GM23338 (cell line): ENCODE measurements around the gene STIM1. TPM values are rescaled to one million over a fixed set of nuclear protein-coding genes. Genes with fewer than 3 reads are reported as not detected.

Source experiments
- ATAC-seq: fragments of 200-7000 bp; cut with Tn5 transposase; 3 replicates; pipeline ENCODE4 v1.9.1; 2020
- DNase-seq: peaks from one replicate; pipeline ENCODE4 v3.0.0-alpha.2; 2015; ENCODE audit warnings: low spot score
- H2AFZ ChIP-seq: fragments of 200-600 bp; sonication (generic); 2 replicates; pipeline ENCODE4 v1.8.0; 2016; ENCODE audit warnings: antibody characterized with exemption, mild to moderate bottlenecking, moderate library complexity
- H3F3A ChIP-seq: fragments of 200-600 bp; sonication (generic); replicated peaks from 2 replicates; pipeline ENCODE4 v1.8.0; 2017; ENCODE audit warnings: antibody characterized with exemption, mixed run types, low read depth
- H3K27ac ChIP-seq: fragments of 200-600 bp; sonication (generic); 2 replicates; pipeline ENCODE4 v1.6.1; 2016; ENCODE audit warnings: low read depth
- H3K27me3 ChIP-seq: fragments of 200-600 bp; sonication (generic); 2 replicates; pipeline ENCODE4 v1.8.0; 2016; ENCODE audit warnings: mild to moderate bottlenecking, mixed run types, moderate library complexity; ENCODE audit not compliant: insufficient read depth
- H3K36me3 ChIP-seq: fragments of 200-600 bp; sonication (generic); 2 replicates; pipeline ENCODE4 v1.8.0; 2016; ENCODE audit warnings: mild to moderate bottlenecking; ENCODE audit not compliant: insufficient read depth
- H3K4me1 ChIP-seq: fragments of 200-600 bp; sonication (generic); 2 replicates; pipeline ENCODE4 v1.8.0; 2016; ENCODE audit warnings: mild to moderate bottlenecking, moderate library complexity; ENCODE audit not compliant: insufficient read depth
- H3K4me2 ChIP-seq: fragments of 200-600 bp; sonication (generic); 2 replicates; pipeline ENCODE4 v1.7.1; 2017; ENCODE audit warnings: mixed run types
- H3K4me3 ChIP-seq: fragments of 200-600 bp; sonication (generic); 2 replicates; pipeline ENCODE4 v1.6.1; 2016; ENCODE audit warnings: mixed run types
- H3K79me2 ChIP-seq: fragments of 200-600 bp; sonication (generic); replicated peaks from 2 replicates; pipeline ENCODE4 v1.8.0; 2017; ENCODE audit warnings: mild to moderate bottlenecking; ENCODE audit not compliant: insufficient read depth
- H3K9me2 ChIP-seq: fragments of 200-600 bp; sonication (generic); 2 replicates; pipeline ENCODE4 v1.8.0; 2017; ENCODE audit not compliant: insufficient read depth
- H4K20me1 ChIP-seq: fragments of 200-600 bp; sonication (generic); replicated peaks from 2 replicates; pipeline ENCODE4 v1.8.0; 2017; ENCODE audit warnings: mild to moderate bottlenecking; ENCODE audit not compliant: insufficient read depth
- H3K27ac Mint-ChIP-seq: 2 replicates; pipeline ENCODE4 v1.8.0; 2020; ENCODE audit warnings: inconsistent platforms, mild to moderate bottlenecking, moderate library complexity, mixed read lengths
- H3K27me3 Mint-ChIP-seq: 3 replicates; pipeline ENCODE4 v1.8.0; 2022; ENCODE audit warnings: low read depth, mild to moderate bottlenecking, moderate library complexity, mixed read lengths, inconsistent platforms; ENCODE audit not compliant: insufficient read depth, poor library complexity
- H3K36me3 Mint-ChIP-seq: 3 replicates; pipeline ENCODE4 v1.8.0; 2021; ENCODE audit warnings: low read depth, mild to moderate bottlenecking, inconsistent platforms, moderate library complexity, mixed read lengths
- H3K4me1 Mint-ChIP-seq: 3 replicates; pipeline ENCODE4 v1.8.0; 2020; ENCODE audit warnings: mild to moderate bottlenecking, inconsistent platforms, mixed read lengths
- H3K4me3 Mint-ChIP-seq: 3 replicates; pipeline ENCODE4 v1.8.0; 2021; ENCODE audit warnings: moderate library complexity, mild to moderate bottlenecking, inconsistent platforms, mixed read lengths
- H3K9me3 Mint-ChIP-seq: 3 replicates; pipeline ENCODE4 v1.8.0; 2020; ENCODE audit warnings: moderate library complexity, mild to moderate bottlenecking, inconsistent platforms, mixed read lengths
- CREB1 ChIP-seq: fragments of 250-450 bp; sonication (Bioruptor Pico); IDR thresholded peaks from 2 replicates; pipeline ENCODE4 v1.5.0; 2020; ENCODE audit warnings: low read depth, mild to moderate bottlenecking, moderate library complexity
- ETS1 ChIP-seq: IDR thresholded peaks from 2 replicates; pipeline ENCODE4 v1.6.1; 2016; ENCODE audit warnings: antibody characterized with exemption
- EZH2 ChIP-seq: fragments of 200-600 bp; sonication (generic); IDR thresholded peaks from one replicate; pipeline ENCODE4 v1.8.0; 2017; ENCODE audit warnings: antibody characterized with exemption, mild to moderate bottlenecking, low read depth; ENCODE audit not compliant: unreplicated experiment
- EZH2phosphoT487 ChIP-seq: fragments of 200-600 bp; sonication (generic); IDR thresholded peaks from one replicate; pipeline ENCODE4 v1.8.1; 2018; ENCODE audit warnings: antibody characterized with exemption; ENCODE audit not compliant: unreplicated experiment
- JUNB ChIP-seq: IDR thresholded peaks from one replicate; pipeline ENCODE4 v1.6.1; 2016; ENCODE audit warnings: antibody characterized with exemption; ENCODE audit not compliant: unreplicated experiment
- NANOG ChIP-seq: IDR thresholded peaks from 2 replicates; pipeline ENCODE4 v1.6.1; 2016; ENCODE audit warnings: antibody characterized with exemption, borderline replicate concordance
- POLR2AphosphoS5 ChIP-seq: IDR thresholded peaks from 2 replicates; pipeline ENCODE4 v1.6.1; 2016; ENCODE audit warnings: antibody characterized with exemption, low read depth
- REST ChIP-seq: IDR thresholded peaks from one replicate; pipeline ENCODE4 v1.6.1; 2018; ENCODE audit warnings: antibody characterized with exemption; ENCODE audit not compliant: unreplicated experiment
- STAT1 ChIP-seq: IDR thresholded peaks from one replicate; pipeline ENCODE4 v1.6.1; 2016; ENCODE audit warnings: antibody characterized with exemption; ENCODE audit not compliant: unreplicated experiment
- ZNF114 ChIP-seq: fragments of 250-450 bp; sonication (Bioruptor Pico); IDR thresholded peaks from 2 replicates; pipeline ENCODE4 v1.5.0; 2020; ENCODE audit warnings: mild to moderate bottlenecking, moderate library complexity
- ZNF331 ChIP-seq: fragments of 250-450 bp; sonication (Bioruptor Pico); IDR thresholded peaks from 2 replicates; pipeline ENCODE4 v1.5.0; 2020; ENCODE audit warnings: low read depth, mild to moderate bottlenecking, moderate library complexity
- polyA plus RNA-seq: library from polyadenylated mRNA; unstranded; fragments of >200 nt; fragmentation: Nextera tagmentation; extraction: Ambion mirVana; gene quantifications from 2 replicates; pipeline ENCODE4 v1.2.1, GENCODE V29; 2016
- total RNA-seq: library from RNA; depleted of rRNA; stranded (reverse); fragments of >200 nt; shearing (Covaris generic); gene quantifications from 2 replicates; pipeline ENCODE4 v1.2.3, GENCODE V29; 2014

Gene STIM1
- total and polyA plus RNA-seq, 2 experiments from 2014 or later: 3.5 to 14.0 TPM

- Mint-ChIP-seq H3K27me3 (peaks cover 5% of the 10 kb centered on the region), H3K27ac (no peak overlapping the region), H3K4me1 (peaks cover 5% of the 10 kb centered on the region; the same call in 2 of the 3 replicates), H3K4me3 (no peak overlapping the region), H3K9me3 (peaks cover 25% of the 10 kb centered on the region), H3K36me3 (peaks cover 13% of the 10 kb centered on the region)
- no peaks in the 10 kb centered on the region for H3K79me2 ChIP-seq
- H3K4me1 ChIP-seq: no peaks in the 10 kb centered on the region; the same call in 1 of the 2 replicates
- ATAC-seq (no peak), DNase-seq (no peak)
- H3K4me2 ChIP-seq: no peak overlapping the region
- no peaks in the 10 kb centered on the region for H4K20me1 ChIP-seq
- no peaks in the 10 kb centered on the region for H3K9me2 ChIP-seq
- no peak overlapping the region for H3K27ac ChIP-seq
- no peak overlapping the region for H3K4me3 ChIP-seq
- H3F3A ChIP-seq: no peaks in the 10 kb centered on the region
- H3K36me3 ChIP-seq: no peaks in the 10 kb centered on the region
- TF ChIP-seq POLR2AphosphoS5 (no peak), CREB1 (CRISPR knock-in tag) (no peak), STAT1 (no peak), ZNF114 (CRISPR knock-in tag) (no peak), ETS1 (no peak), EZH2phosphoT487 (no peak)
- no peak overlapping the region for H2AFZ ChIP-seq
- no peaks in the 10 kb centered on the region for H3K27me3 ChIP-seq
Observed at GRCh38 chr11:3990406-3990805, 134.9 kb downstream of the STIM1 start.

- Histone ChIP-seq H4K20me1 (no peaks in the 10 kb centered on the region), H3K4me2 (no peak overlapping the region), H3K79me2 (no peaks in the 10 kb centered on the region), H3K27me3 (no peaks in the 10 kb centered on the region), H3K4me1 (no peaks in the 10 kb centered on the region; the same call in 1 of the 2 replicates), H2AFZ (no peak overlapping the region), H3F3A (no peaks in the 10 kb centered on the region), H3K36me3 (no peaks in the 10 kb centered on the region), H3K4me3 (no peak overlapping the region), H3K27ac (no peak overlapping the region), H3K9me2 (no peaks in the 10 kb centered on the region)
- DNase-seq: no peak
- Mint-ChIP-seq H3K27me3 (peaks cover 5% of the 10 kb centered on the region), H3K4me3 (no peak overlapping the region), H3K4me1 (peaks cover 5% of the 10 kb centered on the region; the same call in 2 of the 3 replicates), H3K36me3 (peaks cover 16% of the 10 kb centered on the region), H3K9me3 (peaks cover 35% of the 10 kb centered on the region), H3K27ac (no peak overlapping the region)
- no peak for ATAC-seq
- TF ChIP-seq EZH2 (no peak), NANOG (no peak), ETS1 (no peak), JUNB (no peak), ZNF114 (CRISPR knock-in tag) (no peak), ZNF331 (CRISPR knock-in tag) (no peak), REST (no peak), EZH2phosphoT487 (no peak), CREB1 (CRISPR knock-in tag) (no peak), STAT1 (no peak), POLR2AphosphoS5 (no peak)
Observed at GRCh38 chr11:3992964-3993363, 137.5 kb downstream of the STIM1 start.
